Endothelial cell of umbilical vein (primary cell): ENCODE data around the gene ASB8. TPM values are rescaled to one million over a fixed set of nuclear protein-coding genes. Genes with fewer than 3 reads are reported as not detected.

ENCODE experiments used
- BruUV-seq: library from RNA; stranded (reverse); fragments of 400-500 nt; replicated peaks from 2 replicates; lab custom pipeline; 2021; lab: Mats Ljungman, UMichigan
- CTCF ChIA-PET: fragments of 300-600, 350-600 bp; sonication (Branson Sonifier 250); formaldehyde crosslinking; loops from one replicate; lab custom pipeline; 2021; ENCODE audit warnings: antibody characterized with exemption, inconsistent platforms; lab: Charles Lee
- POLR2A ChIA-PET: fragments of 300-600, 350-600 bp; sonication (Branson Sonifier 250); formaldehyde crosslinking; loops from one replicate; lab custom pipeline; 2021; ENCODE audit warnings: antibody characterized with exemption, inconsistent platforms; lab: Charles Lee
- DNase-seq: peaks from one replicate; pipeline ENCODE4 v3.0.0-alpha.2; 2011; ENCODE audit warnings: low read depth, low spot score
- FAIRE-seq: peaks from 2 replicates; lab custom pipeline; 2011; peaks lifted over from hg19 to GRCh38; lab: Jason Lieb, UNC
- H2AFZ ChIP-seq: 2 replicates; pipeline ENCODE4 v1.6.0; 2012; ENCODE audit warnings: low read depth, low read length, control low read depth, inconsistent platforms
- H3K27ac ChIP-seq: 2 replicates; pipeline ENCODE4 v1.5.1; 2011; ENCODE audit warnings: low read depth, mild to moderate bottlenecking, control low read depth, low read length, moderate library complexity; ENCODE audit not compliant: insufficient read depth
- H3K27me3 ChIP-seq, 2 experiments: 2 replicates each; pipeline versions ENCODE4 v1.6.0 to v1.6.1; 2011; ENCODE audit warnings: low read length in 2 of 2, mixed read lengths in 1 of 2; ENCODE audit not compliant: control insufficient read depth in 2 of 2, insufficient read depth in 2 of 2
- H3K36me3 ChIP-seq, 2 experiments: 2 replicates in 1 of 2; 3 replicates in 1 of 2; pipeline ENCODE4 v1.5.1; 2011; ENCODE audit warnings: low read length in 2 of 2, mild to moderate bottlenecking in 1 of 2, moderate library complexity in 1 of 2; ENCODE audit not compliant: control insufficient read depth in 2 of 2, insufficient read depth in 2 of 2; ENCODE audit errors: extremely low read depth in 1 of 2
- H3K4me1 ChIP-seq: 3 replicates; pipeline ENCODE4 v1.5.1; 2011; ENCODE audit warnings: mild to moderate bottlenecking, low read length; ENCODE audit not compliant: control insufficient read depth, insufficient read depth; ENCODE audit errors: extremely low read depth
- H3K4me2 ChIP-seq: 2 replicates; pipeline ENCODE4 v1.6.1; 2011; ENCODE audit warnings: low read length, control low read depth, mixed read lengths; ENCODE audit not compliant: insufficient read depth
- H3K4me3 ChIP-seq, 3 experiments: fragments of 200-600 bp in 1 of 3; sonication (generic), shearing (Covaris generic) in 1 of 3; replicated peaks in 1 of 3; 2 replicates each; pipeline ENCODE4 v1.5.1; 2011 to 2016; ENCODE audit warnings: control low read depth in 3 of 3, low read length in 3 of 3, mild to moderate bottlenecking in 2 of 3, inconsistent platforms in 1 of 3, low read depth in 1 of 3, moderate library complexity in 1 of 3; ENCODE audit not compliant: insufficient read depth in 1 of 3
- H3K79me2 ChIP-seq: 2 replicates; pipeline ENCODE4 v1.6.0; 2012; ENCODE audit warnings: low read length, inconsistent platforms; ENCODE audit not compliant: control insufficient read depth, insufficient read depth
- H3K9ac ChIP-seq: replicated peaks from 2 replicates; pipeline ENCODE3; 2011; ENCODE audit warnings: low read length, control low read depth; ENCODE audit not compliant: insufficient read depth; ENCODE audit errors: extremely low read depth
- H3K9me1 ChIP-seq: replicated peaks from 3 replicates; pipeline ENCODE4 v1.6.0; 2011; ENCODE audit warnings: mild to moderate bottlenecking, low read length; ENCODE audit not compliant: control insufficient read depth, insufficient read depth; ENCODE audit errors: extremely low read depth
- H3K9me3 ChIP-seq: replicated peaks from 2 replicates; pipeline ENCODE4 v1.5.1; 2012; ENCODE audit warnings: low read length, inconsistent platforms; ENCODE audit not compliant: control insufficient read depth, insufficient read depth
- H4K20me1 ChIP-seq: replicated peaks from 2 replicates; pipeline ENCODE3; 2011; ENCODE audit warnings: mild to moderate bottlenecking, low read length; ENCODE audit not compliant: control insufficient read depth, insufficient read depth; ENCODE audit errors: extremely low read depth
- CTCF ChIP-seq, 2 donors: IDR thresholded peaks; 1 replicate in 1 of 2; 2 replicates in 1 of 2; pipeline ENCODE4 v1.5.1; 2011; ENCODE audit warnings: low read length in 2 of 2, mild to moderate bottlenecking in 2 of 2, moderate library complexity in 2 of 2, control low read depth in 1 of 2, inconsistent platforms in 1 of 2, low read depth in 1 of 2; ENCODE audit not compliant: insufficient read depth in 1 of 2; ENCODE audit errors: extremely low read depth in 1 of 2
- EZH2 ChIP-seq: IDR thresholded peaks from 2 replicates; pipeline ENCODE4 v1.6.1; 2012; ENCODE audit warnings: borderline replicate concordance, low read depth, mild to moderate bottlenecking, moderate library complexity, low read length, inconsistent platforms; ENCODE audit not compliant: severe bottlenecking
- FOS ChIP-seq: IDR thresholded peaks from 2 replicates; pipeline ENCODE4 v1.6.1; 2011; ENCODE audit warnings: mild to moderate bottlenecking, low read length, moderate library complexity, borderline replicate concordance; ENCODE audit not compliant: insufficient read depth
- GATA2 ChIP-seq: IDR thresholded peaks from 2 replicates; pipeline ENCODE4 v1.7.0; 2011; ENCODE audit warnings: low read depth, mild to moderate bottlenecking, moderate library complexity, mixed read lengths, low read length; ENCODE audit not compliant: insufficient read length, insufficient read depth
- POLR2AphosphoS5 ChIP-seq: IDR thresholded peaks from 2 replicates; pipeline ENCODE4 v1.6.1; 2012; ENCODE audit warnings: low read depth, mild to moderate bottlenecking, control low read depth, low read length, moderate library complexity; ENCODE audit not compliant: insufficient read depth
- dilution Hi-C: fragments of 300-500 bp; cut with MboI; formaldehyde crosslinking; loops from one replicate; pipeline ENCODE4 v1.15.0; 2019; ENCODE audit warnings: low sequenced_read_pairs; ENCODE audit not compliant: extremely low pct_ligation_motif_present
- intact Hi-C: fragments of 100-400 bp; cut with micrococcal nuclease; formaldehyde crosslinking; loops from one replicate; pipeline ENCODE4 v1.10.0; 2022
- polyA plus RNA-seq, 4 experiments: library from polyadenylated mRNA; depleted of rRNA in 3 of 4; stranded (reverse) in 3 of 4; unstranded in 1 of 4; fragments of >200 nt; gene quantifications; 2 replicates each; pipeline versions ENCODE4 v1.2.1 to v1.2.3, GENCODE V29; 2011 to 2012; ENCODE audit warnings: missing spikeins in 1 of 4
- total RNA-seq: library from RNA; stranded (reverse); gene quantifications from 2 replicates; pipeline ENCODE4 v1.2.3, GENCODE V29; 2021
- TF ChIP-seq, protein P1 (sequence below): IDR thresholded peaks from 2 replicates; pipeline ENCODE4 v1.6.1; 2011; ENCODE audit not compliant: insufficient read depth, insufficient read length

The ASB8 gene
- total and polyA plus RNA-seq, 2 donors (not counting 3 experiments of a cell fraction or from before 2014, with no cell fraction given) = 14.9 to 29.7 TPM

DNA sequence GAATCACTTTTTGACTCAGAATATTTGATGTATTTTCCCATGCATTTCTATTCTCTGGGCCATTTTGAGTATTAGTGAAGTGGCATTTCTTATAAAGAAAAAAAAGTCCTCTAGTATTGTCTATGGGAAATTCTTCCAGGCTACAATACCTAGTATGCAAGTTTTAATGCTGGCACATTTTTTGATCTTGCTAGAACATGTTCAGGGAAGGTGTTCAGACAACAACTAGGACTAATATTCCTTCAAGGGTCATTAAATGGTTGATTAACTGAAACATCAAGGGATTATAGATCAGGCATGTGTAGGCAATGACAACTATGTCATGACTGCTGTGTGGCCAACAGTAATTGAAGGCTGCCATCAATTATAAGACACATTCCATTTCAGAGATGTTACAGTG, 33.8 kb upstream of the ASB8 start:
- H3K9me1 ChIP-seq = no peaks in the 10 kb centered on the region
- FAIRE-seq (no peak), DNase-seq (no peak)
- dilution Hi-C loops (no loop called here), intact Hi-C loops (loop anchor here (2.0 to 10.0 kb wide), 2 partner anchors 154 to 264 kb away; no protein-coding TSS in a partner anchor)
- H3K4me2 ChIP-seq = no peak overlapping the region
- H4K20me1 ChIP-seq = no peaks in the 10 kb centered on the region
- TF ChIP-seq EZH2 (no peak), FOS (no peak), CTCF (IDR thresholded peaks at IDR 0.05; ENCODE audit: extremely low read depth in 1 of 2, insufficient read depth in 1 of 2, low read depth in 1 of 2, low read length in 2 of 2) (no peak), GATA2 (no peak), POLR2AphosphoS5 (no peak)
- TF ChIP-seq, protein P1, sequence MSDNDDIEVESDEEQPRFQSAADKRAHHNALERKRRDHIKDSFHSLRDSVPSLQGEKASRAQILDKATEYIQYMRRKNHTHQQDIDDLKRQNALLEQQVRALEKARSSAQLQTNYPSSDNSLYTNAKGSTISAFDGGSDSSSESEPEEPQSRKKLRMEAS = no peak
- H3K79me2 ChIP-seq = no peaks in the 10 kb centered on the region
- BruUV-seq = no TSS peak
- no peaks in the 10 kb centered on the region for H3K36me3 ChIP-seq
- no peak overlapping the region for H2AFZ ChIP-seq
- ChIA-PET CTCF (interaction anchor here (2.2 kb wide), 1 partner anchor 34 kb away, joined by 12 read pairs; the partner anchor contains the start of gene ASB8), POLR2A (no interaction called here)
- no peak overlapping the region for H3K4me3 ChIP-seq
- H3K9ac ChIP-seq = no peak overlapping the region
- H3K4me1 ChIP-seq = peaks cover 2% of the 10 kb centered on the region
- no peaks in the 10 kb centered on the region for H3K9me3 ChIP-seq
- peaks cover 10 to 30% of the 10 kb centered on the region in 2 experiments for H3K27me3 ChIP-seq
- no peak overlapping the region for H3K27ac ChIP-seq
